NT2/D1 (cell line): ENCODE results near the gene DUSP7.
A peak's percentile ranks its signal among the peaks of the same experiment; 100 is the strongest.
"Not testable (repeated sequence)": the region's sequence is repeated elsewhere in the genome, so short reads cannot be mapped to it uniquely, and the experiment has no call there.

Experiments used
- DNase-seq: peaks from one replicate; pipeline ENCODE4 v3.0.0-alpha.2; 2011; ENCODE audit warnings: low read depth, low spot score
- H3K27me3 ChIP-seq: 2 replicates; pipeline ENCODE4 v1.6.0; 2011; ENCODE audit warnings: mild to moderate bottlenecking; ENCODE audit not compliant: insufficient read length, insufficient read depth
- H3K36me3 ChIP-seq: 2 replicates; pipeline ENCODE4 v1.6.1; 2011; ENCODE audit warnings: mild to moderate bottlenecking, low read length, mixed read lengths; ENCODE audit not compliant: insufficient read depth, insufficient read length
- H3K4me1 ChIP-seq: 2 replicates; pipeline ENCODE4 v1.5.1; 2011; ENCODE audit not compliant: insufficient read depth, insufficient read length
- H3K4me3 ChIP-seq: 2 replicates; pipeline ENCODE4 v1.5.1; 2011; ENCODE audit warnings: low read depth; ENCODE audit not compliant: insufficient read length
- H3K9ac ChIP-seq: 2 replicates; pipeline ENCODE4 v1.6.0; 2011; ENCODE audit warnings: low read depth; ENCODE audit not compliant: insufficient read length
- H3K9me3 ChIP-seq: 2 replicates; pipeline ENCODE4 v1.5.1; 2011; ENCODE audit warnings: mild to moderate bottlenecking, low read length; ENCODE audit not compliant: insufficient read depth
- SUZ12 ChIP-seq: IDR thresholded peaks from 2 replicates; pipeline ENCODE4 v1.6.1; 2011; ENCODE audit not compliant: insufficient read length, insufficient read depth; ENCODE audit errors: extremely low read depth
- YY1 ChIP-seq: IDR thresholded peaks from 2 replicates; pipeline ENCODE4 v1.6.1; 2011; ENCODE audit not compliant: insufficient read length, insufficient read depth
- ZNF274 ChIP-seq: IDR thresholded peaks from 2 replicates; pipeline ENCODE4 v1.6.1; 2011; ENCODE audit warnings: mild to moderate bottlenecking, low read depth, low read length

The DUSP7 gene

DNA sequence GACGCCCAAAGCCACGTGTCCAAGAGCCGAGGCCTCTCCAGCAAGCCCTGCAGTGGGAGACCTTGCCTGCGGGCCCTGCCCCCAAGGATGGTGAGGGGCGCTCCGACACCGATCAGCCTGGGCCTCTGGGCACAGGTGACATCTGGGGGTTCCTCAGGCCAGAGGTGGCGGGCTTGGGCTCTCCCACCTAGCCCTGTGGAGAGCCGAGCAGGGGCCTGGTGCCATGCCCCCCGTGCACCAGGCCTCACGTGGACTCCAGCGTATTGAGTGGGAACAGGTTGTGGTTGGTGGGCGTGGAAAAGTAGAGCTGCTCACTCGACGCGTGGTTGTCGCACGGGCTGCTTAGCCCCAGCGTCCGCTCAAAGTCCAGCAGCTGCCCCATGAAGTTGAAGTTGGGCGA is 5.8 kb downstream of the DUSP7 start:
- H3K9ac ChIP-seq, result no peak overlapping the region
- no peak overlapping the region for H3K4me3 ChIP-seq
- TF ChIP-seq ZNF274 (no peak), SUZ12 (no peak), YY1 (no peak)
- H3K4me1 ChIP-seq, result peaks cover 24% of the 10 kb centered on the region
- no peaks in the 10 kb centered on the region for H3K27me3 ChIP-seq
- no peaks in the 10 kb centered on the region for H3K9me3 ChIP-seq
- DNase-seq, result no peak
- H3K36me3 ChIP-seq, result peaks cover 62% of the 10 kb centered on the region

GRCh38 chr3:52049503-52049902 is 6.9 kb downstream of the DUSP7 start:
- DNase-seq, result no peak
- Histone ChIP-seq H3K27me3 (no peaks in the 10 kb centered on the region), H3K36me3 (peaks cover 60% of the 10 kb centered on the region), H3K9me3 (no peaks in the 10 kb centered on the region), H3K4me1 (peaks cover 30% of the 10 kb centered on the region), H3K4me3 (no peak overlapping the region), H3K9ac (no peak overlapping the region)
- TF ChIP-seq YY1, result no peak
- TF ChIP-seq SUZ12, result no peak
- no peak for TF ChIP-seq ZNF274

DNA sequence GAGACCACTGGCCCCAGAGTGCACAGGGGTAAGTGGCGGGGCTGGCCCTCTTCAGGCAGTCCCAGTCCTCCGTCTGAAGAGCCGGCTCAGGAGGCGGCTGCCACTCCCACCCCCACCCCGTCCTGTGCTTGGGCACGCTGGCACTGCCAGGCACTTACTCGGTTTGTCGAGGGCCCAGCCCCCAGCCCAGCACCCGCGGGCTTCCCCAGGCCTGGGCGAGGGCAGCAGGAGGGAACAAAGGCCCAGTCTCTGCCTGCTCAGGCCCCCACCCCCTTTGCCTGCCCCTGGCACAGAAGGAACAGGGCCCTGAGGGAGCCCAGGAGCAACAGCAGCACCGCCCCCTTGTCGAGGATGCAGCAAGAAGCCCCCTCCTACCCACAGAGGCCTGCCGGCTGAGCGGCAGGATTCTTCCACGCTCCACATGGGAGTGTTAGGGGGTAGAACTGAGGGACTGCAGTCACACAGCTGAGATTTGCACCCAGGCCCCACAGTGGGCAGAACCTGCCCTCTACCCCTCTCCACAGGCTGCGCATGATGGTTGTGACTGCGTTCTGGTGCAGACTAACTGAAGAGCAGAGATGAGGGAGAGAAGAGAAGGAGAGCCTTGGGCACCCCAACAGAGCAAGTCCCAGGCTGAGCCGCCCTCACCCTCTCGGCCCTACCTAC is 8.9 kb downstream of the DUSP7 start:
- H3K4me3 ChIP-seq, result no peak overlapping the region
- no peaks in the 10 kb centered on the region for H3K9me3 ChIP-seq
- H3K36me3 ChIP-seq, result peaks cover 39% of the 10 kb centered on the region
- DNase-seq, result no peak
- TF ChIP-seq SUZ12, result no peak
- no peak for TF ChIP-seq ZNF274
- TF ChIP-seq YY1, result no peak
- H3K4me1 ChIP-seq, result peaks cover 18% of the 10 kb centered on the region
- peak overlapping the region; percentile 13 for H3K9ac ChIP-seq
- no peaks in the 10 kb centered on the region for H3K27me3 ChIP-seq

DNA sequence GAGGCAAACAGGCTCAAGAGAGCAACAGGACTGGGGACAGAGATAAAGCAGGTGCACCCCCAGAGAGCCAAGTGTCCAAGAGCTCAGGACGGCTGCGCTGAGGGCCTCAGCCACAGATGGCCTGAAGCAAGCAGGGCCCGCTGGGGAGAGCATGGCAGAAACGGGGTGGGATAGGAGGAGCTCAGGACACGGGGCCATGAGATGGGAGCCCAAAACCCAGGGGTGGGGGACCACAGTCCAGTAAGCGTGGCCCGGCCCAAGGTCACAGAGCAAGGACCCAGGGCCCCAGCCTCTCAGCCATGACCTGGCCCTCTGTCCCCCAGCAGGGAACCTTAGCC is 9.5 kb downstream of the DUSP7 start:
- DNase-seq, result no peak
- no peak overlapping the region for H3K4me3 ChIP-seq
- no peaks in the 10 kb centered on the region for H3K27me3 ChIP-seq
- no peak overlapping the region for H3K9ac ChIP-seq
- peaks cover 34% of the 10 kb centered on the region for H3K36me3 ChIP-seq
- TF ChIP-seq SUZ12, result no peak
- no peak for TF ChIP-seq ZNF274
- TF ChIP-seq YY1, result no peak
- no peaks in the 10 kb centered on the region for H3K9me3 ChIP-seq
- H3K4me1 ChIP-seq, result peaks cover 18% of the 10 kb centered on the region

DNA sequence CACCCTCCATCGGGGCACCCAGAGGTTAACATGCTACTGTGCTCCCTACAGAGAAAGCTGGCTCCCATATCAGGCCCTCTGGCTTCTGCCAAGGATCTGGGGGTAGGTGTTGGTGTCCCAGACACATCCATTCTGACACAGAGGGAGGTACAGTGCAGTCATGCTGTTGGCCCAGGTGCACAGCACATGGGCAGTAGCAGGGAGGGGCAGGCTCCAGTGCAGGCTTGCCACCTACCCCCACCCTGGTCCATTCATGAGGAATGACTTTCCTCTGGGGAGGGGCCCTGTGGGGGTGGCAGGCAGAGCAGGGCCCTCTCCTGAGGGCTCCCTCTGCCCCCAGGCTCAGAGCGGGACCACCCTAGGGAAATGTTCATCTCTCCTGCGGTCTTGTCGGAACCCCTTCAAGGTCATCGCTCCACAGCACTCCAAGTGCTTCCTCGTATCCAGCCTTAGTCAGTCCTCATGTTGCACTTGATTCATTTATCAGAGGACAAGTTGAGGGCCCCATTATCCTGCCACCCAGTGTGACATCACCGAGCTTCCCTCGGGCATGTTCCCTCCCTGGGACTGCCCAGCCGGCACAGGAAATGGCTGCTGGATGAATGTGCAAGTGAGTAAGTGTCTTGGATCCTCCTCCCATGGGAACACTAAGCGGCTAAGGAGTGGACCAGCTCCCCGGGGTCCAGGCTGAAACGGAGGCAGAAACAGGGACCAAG is 10.0 kb downstream of the DUSP7 start:
- no peak for DNase-seq
- Histone ChIP-seq H3K9ac (no peak overlapping the region), H3K4me1 (peaks cover 18% of the 10 kb centered on the region)

DNA sequence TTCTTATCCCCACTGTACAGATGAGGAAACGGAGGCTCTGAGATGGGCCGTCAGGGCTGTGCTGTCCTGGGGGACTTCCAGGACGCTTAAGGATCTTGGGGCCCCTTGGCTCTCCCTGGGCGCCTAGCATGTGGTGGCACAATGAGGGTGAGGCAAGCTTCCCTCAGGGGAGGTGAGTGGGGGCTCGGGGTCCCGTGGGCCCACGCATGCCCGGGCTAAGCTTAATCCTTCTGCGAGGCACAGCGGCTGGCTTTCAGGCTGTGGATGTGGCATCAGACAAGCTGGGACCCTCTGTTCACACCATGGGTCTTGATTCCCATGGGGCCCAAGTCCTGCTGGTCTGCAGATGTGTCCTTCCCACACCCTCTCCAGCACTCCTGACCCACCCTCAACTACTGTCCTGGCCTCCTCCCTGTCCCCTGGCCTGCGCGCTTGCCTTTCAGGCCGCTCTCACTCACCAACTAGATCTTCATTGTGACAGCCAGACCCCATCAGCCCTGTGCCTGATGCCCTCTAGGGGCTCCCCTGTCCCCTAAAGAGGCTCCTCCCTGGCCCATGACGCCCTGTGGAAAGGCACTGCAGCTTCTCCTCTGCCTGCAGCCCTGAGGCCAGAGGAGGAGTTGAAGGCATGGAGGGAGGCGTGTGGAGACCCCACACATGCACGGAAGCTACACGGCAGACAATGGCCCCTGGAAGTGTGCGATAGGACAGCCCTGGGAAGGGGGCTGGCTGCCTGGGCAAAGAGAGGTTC is 11.3 kb downstream of the DUSP7 start:
- Histone ChIP-seq H3K4me3 (no peak overlapping the region), H3K9ac (no peak overlapping the region), H3K4me1 (peaks cover 18% of the 10 kb centered on the region), H3K36me3 (peaks cover 16% of the 10 kb centered on the region), H3K27me3 (no peaks in the 10 kb centered on the region), H3K9me3 (no peaks in the 10 kb centered on the region)
- no peak for DNase-seq
- TF ChIP-seq ZNF274, result no peak
- no peak for TF ChIP-seq SUZ12
- TF ChIP-seq YY1, result no peak

More for the DNA sequence above, 10.0 kb downstream of the DUSP7 start:
- H3K36me3 ChIP-seq, result peaks cover 28% of the 10 kb centered on the region
- H3K4me3 ChIP-seq, result no peak overlapping the region
- no peak for TF ChIP-seq ZNF274
- no peak for TF ChIP-seq SUZ12
- no peak for TF ChIP-seq YY1
- H3K27me3 ChIP-seq, result no peaks in the 10 kb centered on the region
- no peaks in the 10 kb centered on the region for H3K9me3 ChIP-seq

- Histone ChIP-seq H3K9me3 (no peaks in the 10 kb centered on the region), H3K4me3 (no peak overlapping the region), H3K27me3 (no peaks in the 10 kb centered on the region), H3K36me3 (peaks cover 3% of the 10 kb centered on the region), H3K9ac (no peak overlapping the region), H3K4me1 (peaks cover 18% of the 10 kb centered on the region)
- no peak for DNase-seq
- TF ChIP-seq YY1 (no peak), SUZ12 (no peak), ZNF274 (no peak)
Measured at GRCh38 chr3:52043750-52044149, 12.6 kb downstream of the DUSP7 start.

- not testable (repeated sequence) for DNase-seq, H3K4me3 ChIP-seq, H3K9ac ChIP-seq, H3K27me3 ChIP-seq, H3K36me3 ChIP-seq, H3K9me3 ChIP-seq
- peaks cover 18% of the 10 kb centered on the region for H3K4me1 ChIP-seq
Measured at GRCh38 chr3:52043039-52043438, 13.3 kb downstream of the DUSP7 start.
